MCF 10A (cell line): ENCODE results near the gene BECN2. TPM values are rescaled to one million over a fixed set of nuclear protein-coding genes. Genes with fewer than 3 reads are reported as not detected.

Experiments used
- BruUV-seq: library from RNA; stranded (reverse); fragments of 400-500 nt; replicated peaks from 2 replicates; lab custom pipeline; 2021; lab: Mats Ljungman, UMichigan
- CTCF ChIA-PET: fragments of 300-600 bp; sonication (Branson Sonifier 250); formaldehyde crosslinking; extraction: SDS; loops from one replicate; lab custom pipeline; 2021; ENCODE audit warnings: antibody characterized with exemption, inconsistent platforms; lab: Yijun Ruan, JAX
- POLR2A ChIA-PET: fragments of 300-600, 350-650 bp; sonication (Branson Sonifier 250); formaldehyde crosslinking; extraction: SDS; loops from one replicate; lab custom pipeline; 2020; ENCODE audit warnings: antibody characterized with exemption, inconsistent platforms; lab: Yijun Ruan, JAX
- DNase-seq: peaks from one replicate; pipeline ENCODE4 v3.0.0-alpha.2; 2018; ENCODE audit not compliant: unreplicated experiment
- H3K27ac Mint-ChIP-seq: one replicate; pipeline ENCODE4 v1.8.0; 2022; ENCODE audit warnings: mild to moderate bottlenecking, low read depth, mixed read lengths; ENCODE audit not compliant: unreplicated experiment
- H3K27me3 Mint-ChIP-seq: one replicate; pipeline ENCODE4 v1.8.0; 2022; ENCODE audit warnings: mixed read lengths; ENCODE audit not compliant: insufficient read depth, unreplicated experiment
- H3K36me3 Mint-ChIP-seq: one replicate; pipeline ENCODE4 v1.8.0; 2022; ENCODE audit warnings: mild to moderate bottlenecking, moderate library complexity, mixed read lengths; ENCODE audit not compliant: insufficient read depth, unreplicated experiment
- H3K4me1 Mint-ChIP-seq: one replicate; pipeline ENCODE4 v1.8.0; 2022; ENCODE audit warnings: mixed read lengths; ENCODE audit not compliant: insufficient read depth, unreplicated experiment
- H3K4me3 Mint-ChIP-seq: one replicate; pipeline ENCODE4 v1.8.0; 2022; ENCODE audit warnings: mild to moderate bottlenecking, moderate library complexity, mixed read lengths; ENCODE audit not compliant: unreplicated experiment
- H3K9me3 Mint-ChIP-seq: one replicate; pipeline ENCODE4 v1.8.0; 2022; ENCODE audit warnings: mixed read lengths; ENCODE audit not compliant: unreplicated experiment
- CTCF ChIP-seq: fragments of 200-600 bp; IDR thresholded peaks from one replicate; pipeline ENCODE4 v1.8.0; 2022; ENCODE audit warnings: antibody characterized with exemption, mild to moderate bottlenecking; ENCODE audit not compliant: unreplicated experiment
- intact Hi-C: fragments of 100-400 bp; cut with micrococcal nuclease; formaldehyde crosslinking; loops from 2 replicates; pipeline ENCODE4 v1.14.1; 2022
- total RNA-seq: library from RNA; stranded (reverse); gene quantifications from 2 replicates; pipeline ENCODE4 v1.2.3, GENCODE V29; 2022

Gene BECN2
- total RNA-seq, 1 experiment from 2014 or later, result not detected

- ChIA-PET CTCF (interaction anchor here (0.7 to 1.8 kb wide), 7 partner anchors 9 to 1190 kb away, joined by 3 to 17 read pairs (median 4); no protein-coding TSS in a partner anchor), POLR2A (no interaction called here)
- peaks cover 34% of the 10 kb centered on the region for H3K4me1 Mint-ChIP-seq
- H3K9me3 Mint-ChIP-seq, result no peaks in the 10 kb centered on the region
- no TSS peak for BruUV-seq
- H3K27me3 Mint-ChIP-seq, result no peaks in the 10 kb centered on the region
- intact Hi-C loops, result loop anchor here (5.0 kb wide), 2 partner anchors 147 to 402 kb away; partner anchors contain the start of gene EXO1
- no peak overlapping the region for H3K4me3 Mint-ChIP-seq
- peak overlapping the region; percentile 24 for H3K27ac Mint-ChIP-seq
- no peak for DNase-seq
- peaks cover 5% of the 10 kb centered on the region for H3K36me3 Mint-ChIP-seq
- TF ChIP-seq CTCF, result no peak
Measured at GRCh38 chr1:241994171-241994570, 36.6 kb downstream of the BECN2 start.

- Mint-ChIP-seq H3K27ac (no peak overlapping the region), H3K4me1 (peaks cover 15% of the 10 kb centered on the region), H3K27me3 (no peaks in the 10 kb centered on the region), H3K36me3 (peaks cover 5% of the 10 kb centered on the region), H3K9me3 (no peaks in the 10 kb centered on the region), H3K4me3 (no peak overlapping the region)
- no TSS peak for BruUV-seq
- no peak for DNase-seq
- POLR2A ChIA-PET, result interaction anchor here (0.7 kb wide), 1 partner anchor 168 kb away, joined by 3 read pairs; no protein-coding TSS in a partner anchor
- TF ChIP-seq CTCF, result no peak
- CTCF ChIA-PET, result interaction anchor here (0.6 to 6.3 kb wide), 29 partner anchors 10 to 638 kb away, joined by 3 to 108 read pairs (median 5); partner anchors contain the start of gene KMO
- intact Hi-C loops, result loop anchor here (5.0 kb wide), 1 partner anchor 465 kb away; the partner anchor contains the start of gene KMO
Measured at GRCh38 chr1:241997401-241997998, 39.9 kb downstream of the BECN2 start.

- ChIA-PET POLR2A (interaction anchor here (0.5 to 1.2 kb wide), 5 partner anchors 18 to 465 kb away, joined by 3 to 7 read pairs (median 3); no protein-coding TSS in a partner anchor), CTCF (interaction anchor here (0.5 to 6.3 kb wide), 52 partner anchors 9 to 1753 kb away, joined by 3 to 108 read pairs (median 4); partner anchors contain the start of gene KMO)
- H3K4me1 Mint-ChIP-seq, result peaks cover 7% of the 10 kb centered on the region
- no peak overlapping the region for H3K27ac Mint-ChIP-seq
- no TSS peak for BruUV-seq
- peak overlapping the region; percentile 62 for H3K4me3 Mint-ChIP-seq
- peaks cover 5% of the 10 kb centered on the region for H3K36me3 Mint-ChIP-seq
- H3K9me3 Mint-ChIP-seq, result no peaks in the 10 kb centered on the region
- peak; percentile 93 for DNase-seq
- intact Hi-C loops, result loop anchor here (1.0 to 5.0 kb wide), 3 partner anchors 102 to 466 kb away; partner anchors contain the start of gene KMO
- H3K27me3 Mint-ChIP-seq, result no peaks in the 10 kb centered on the region
- TF ChIP-seq CTCF, result peak; percentile 89
Measured at GRCh38 chr1:241998412-241998921, 40.9 kb downstream of the BECN2 start.

GRCh38 chr1:241999026-241999425, 41.5 kb downstream of the BECN2 start, which contains the start of gene MAP1LC3C:
MAP1LC3C (minus strand) TSS chr1:241999098; CDS start chr1:241999008, 90 bp downstream.
- intact Hi-C loops, result loop anchor here (5.0 kb wide), 1 partner anchor 467 kb away; the partner anchor contains the start of gene KMO
- no peak for DNase-seq
- no peak within 1 kb of the TSS for H3K27ac Mint-ChIP-seq
- peak within 1 kb of the TSS; percentile 62 for H3K4me3 Mint-ChIP-seq
- ChIA-PET POLR2A (interaction anchor here (0.5 to 1.2 kb wide), 4 partner anchors 103 to 466 kb away, joined by 3 to 7 read pairs (median 4); no protein-coding TSS in a partner anchor), CTCF (interaction anchor here (0.5 to 6.3 kb wide), 41 partner anchors 8 to 1752 kb away, joined by 3 to 108 read pairs (median 5); partner anchors contain the start of gene KMO)
- no peaks in the 10 kb centered on the region for H3K9me3 Mint-ChIP-seq
- BruUV-seq, result no TSS peak
- TF ChIP-seq CTCF, result no peak
- no peaks in the 10 kb centered on the region for H3K27me3 Mint-ChIP-seq
- peaks cover 7% of the 10 kb centered on the region for H3K4me1 Mint-ChIP-seq
- peaks cover 2% of the 10 kb centered on the region for H3K36me3 Mint-ChIP-seq
